Gastrocnemius medialis (tissue), 4 donors: Measurements from ENCODE around the gene SHD. TPM values are rescaled to one million over a fixed set of nuclear protein-coding genes. Genes with fewer than 3 reads are reported as not detected.

ENCODE experiments used
- ATAC-seq, 2 donors: fragments of 150-250 bp; one replicate each; pipeline ENCODE4 v1.9.1; 2016
- DNase-seq, 2 donors: peaks; one replicate each; pipeline ENCODE4 v3.0.0-alpha.2; 2019
- H3K27ac ChIP-seq, 4 donors: fragments of 200-600 bp; sonication (generic); 1 replicate in 1 of 4; 2 replicates in 3 of 4; pipeline ENCODE4 v1.5.1; 2016 to 2018; ENCODE audit warnings: mild to moderate bottlenecking in 2 of 4, moderate library complexity in 1 of 4
- H3K27me3 ChIP-seq, 3 donors: fragments of 200-600 bp; sonication (generic) in 2 of 3; 1 replicate in 1 of 3; 2 replicates in 2 of 3; pipeline versions ENCODE4 v1.5.1 to v1.6.0; 2016 to 2019; ENCODE audit warnings: mild to moderate bottlenecking in 1 of 3, moderate library complexity in 1 of 3
- H3K36me3 ChIP-seq, 2 donors: fragments of 200-600 bp; sonication (generic) in 1 of 2; one replicate each; pipeline ENCODE4 v1.5.1; 2017 to 2018
- H3K4me1 ChIP-seq, 2 donors: fragments of 200-600 bp; sonication (generic) in 1 of 2; one replicate each; pipeline ENCODE4 v1.5.1; 2016 to 2017; ENCODE audit warnings: mild to moderate bottlenecking in 2 of 2
- H3K4me3 ChIP-seq, 4 donors: fragments of 200-600 bp; sonication (generic) in 3 of 4; 1 replicate in 1 of 4; 2 replicates in 3 of 4; pipeline ENCODE4 v1.5.1; 2016 to 2019; ENCODE audit warnings: mild to moderate bottlenecking in 2 of 4
- H3K9me3 ChIP-seq, 3 donors: fragments of 200-600 bp; sonication (generic) in 2 of 3; 1 replicate in 1 of 3; 2 replicates in 2 of 3; pipeline ENCODE4 v1.5.1; 2016 to 2019
- POLR2A ChIP-seq, 2 donors: fragments of 450-650 bp; IDR thresholded peaks; one replicate each; pipeline ENCODE4 v1.6.1; 2017; ENCODE audit warnings: antibody characterized with exemption in 2 of 2, mild to moderate bottlenecking in 2 of 2, moderate library complexity in 2 of 2
- in situ Hi-C, 4 donors: fragments of 200-750 bp; cut with MboI; loops; one replicate each; pipeline versions ENCODE4 v1.15.0 to v1.8.0; 2017; ENCODE audit warnings: low sequenced_read_pairs in 4 of 4
- intact Hi-C: fragments of 100-400 bp; cut with DNase I; formaldehyde crosslinking; loops from one replicate; pipeline ENCODE4 v1.15.1; 2023; ENCODE audit warnings: low total_unique reads
- total RNA-seq, 4 donors: library from RNA; depleted of rRNA; stranded (reverse); fragments of >200 nt; gene quantifications; one replicate each; pipeline versions ENCODE4 v1.1.0 to v1.2.3, GENCODE V29; 2016
- TF ChIP-seq, protein P1 (sequence below), 5 experiments: fragments of 450-650 bp in 3 of 5; fragments of 200-600 bp in 2 of 5; sonication (generic) in 2 of 5; IDR thresholded peaks in 4 of 5; conservative IDR thresholded peaks in 1 of 5; 1 replicate in 4 of 5; 2 replicates in 1 of 5; pipeline ENCODE4 v1.5.1; 2016 to 2019; ENCODE audit warnings: antibody characterized with exemption in 5 of 5, mild to moderate bottlenecking in 3 of 5, moderate library complexity in 3 of 5

SHD gene
- total RNA-seq, 4 donors from 2014 or later = 0.26 TPM; not detected in 3

DNA sequence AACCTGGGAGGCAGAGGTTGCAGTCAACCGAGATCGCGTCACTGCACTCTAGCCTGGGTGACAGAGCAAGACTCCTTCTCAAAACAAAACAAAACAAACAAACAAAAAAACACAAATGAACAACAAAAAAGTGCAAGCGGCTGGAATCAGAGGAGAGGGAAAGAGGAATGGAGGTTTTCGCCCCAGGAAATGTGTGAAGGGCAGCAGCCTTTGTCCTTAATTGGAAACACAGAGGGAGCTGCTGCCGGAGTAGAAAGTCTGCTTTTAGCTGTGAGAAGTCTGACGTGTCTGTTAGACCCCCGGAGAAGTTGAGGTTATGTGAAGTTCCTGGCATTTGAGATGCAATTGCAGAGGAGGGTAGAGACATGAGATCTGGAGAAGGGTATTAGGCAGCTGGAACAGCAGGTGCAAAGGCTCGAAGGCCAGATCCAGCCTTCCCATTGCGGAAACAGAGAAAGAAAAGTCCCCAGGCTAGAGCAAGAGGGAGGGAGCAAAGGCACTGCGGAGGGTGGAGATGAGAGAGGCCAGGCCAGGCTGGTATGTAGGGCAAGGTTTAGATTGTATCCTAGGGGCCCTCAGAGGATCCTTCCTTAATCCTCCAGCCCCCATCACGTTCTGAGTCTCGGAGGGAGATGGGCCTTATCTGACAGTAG, 22.6 kb downstream of the SHD start:
- Histone ChIP-seq H3K27ac (no peak overlapping the region), H3K4me1 (no peaks in the 10 kb centered on the region), H3K9me3 (no peaks in the 10 kb centered on the region), H3K27me3 (peaks cover 12 to 25% (median 16%) of the 10 kb centered on the region in 3 donors), H3K4me3 (no peak overlapping the region), H3K36me3 (no peaks in the 10 kb centered on the region)
- TF ChIP-seq, protein P1, sequence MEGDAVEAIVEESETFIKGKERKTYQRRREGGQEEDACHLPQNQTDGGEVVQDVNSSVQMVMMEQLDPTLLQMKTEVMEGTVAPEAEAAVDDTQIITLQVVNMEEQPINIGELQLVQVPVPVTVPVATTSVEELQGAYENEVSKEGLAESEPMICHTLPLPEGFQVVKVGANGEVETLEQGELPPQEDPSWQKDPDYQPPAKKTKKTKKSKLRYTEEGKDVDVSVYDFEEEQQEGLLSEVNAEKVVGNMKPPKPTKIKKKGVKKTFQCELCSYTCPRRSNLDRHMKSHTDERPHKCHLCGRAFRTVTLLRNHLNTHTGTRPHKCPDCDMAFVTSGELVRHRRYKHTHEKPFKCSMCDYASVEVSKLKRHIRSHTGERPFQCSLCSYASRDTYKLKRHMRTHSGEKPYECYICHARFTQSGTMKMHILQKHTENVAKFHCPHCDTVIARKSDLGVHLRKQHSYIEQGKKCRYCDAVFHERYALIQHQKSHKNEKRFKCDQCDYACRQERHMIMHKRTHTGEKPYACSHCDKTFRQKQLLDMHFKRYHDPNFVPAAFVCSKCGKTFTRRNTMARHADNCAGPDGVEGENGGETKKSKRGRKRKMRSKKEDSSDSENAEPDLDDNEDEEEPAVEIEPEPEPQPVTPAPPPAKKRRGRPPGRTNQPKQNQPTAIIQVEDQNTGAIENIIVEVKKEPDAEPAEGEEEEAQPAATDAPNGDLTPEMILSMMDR (IDR thresholded peaks at IDR 0.05 in 4 of 5, conservative IDR thresholded peaks at IDR 0.05 in 1 of 5) = no peak
- TF ChIP-seq POLR2A (IDR thresholded peaks at IDR 0.05) = no peak
- intact Hi-C loops (no loop called here), in situ Hi-C loops (no loop called here)
- DNase-seq = no peak
- ATAC-seq = no peak

DNA sequence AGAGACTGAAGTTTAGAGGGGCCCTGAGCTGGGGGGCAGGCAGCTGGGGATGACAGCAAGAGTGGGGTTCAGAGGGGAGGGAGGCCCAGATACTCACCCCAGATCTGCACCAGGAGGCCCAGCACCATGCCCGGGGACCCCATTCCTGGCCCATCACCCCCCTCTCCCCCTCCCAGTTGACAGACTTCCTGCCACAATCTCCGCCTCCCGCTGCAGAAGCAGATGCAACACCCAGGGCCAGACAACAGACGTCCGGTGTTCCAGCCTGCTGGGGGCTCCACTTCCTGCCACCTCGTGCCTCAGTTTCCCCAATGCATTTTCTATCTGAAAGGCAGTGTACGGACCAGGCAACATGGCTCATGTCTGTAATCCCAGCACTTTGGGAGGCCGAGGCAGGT, 23.2 kb downstream of the SHD start, which contains the start of gene TMIGD2:
Gene TMIGD2 (minus strand): TSS at position 147 of the 398 bp plus-strand sequence. CDS start 4 bp downstream, at position 143.
- Histone ChIP-seq H3K4me1 (no peaks in the 10 kb centered on the region), H3K27ac (no peak within 1 kb of the TSS), H3K9me3 (no peaks in the 10 kb centered on the region), H3K27me3 (peaks cover 12 to 20% (median 14%) of the 10 kb centered on the region in 3 donors), H3K4me3 (no peak within 1 kb of the TSS), H3K36me3 (no peaks in the 10 kb centered on the region)
- TF ChIP-seq, protein P1 (IDR thresholded peaks at IDR 0.05 in 4 of 5, conservative IDR thresholded peaks at IDR 0.05 in 1 of 5) = no peak
- TF ChIP-seq POLR2A (IDR thresholded peaks at IDR 0.05) = no peak
- DNase-seq (no peak), ATAC-seq (no peak)
- in situ Hi-C loops (no loop called here), intact Hi-C loops (no loop called here)

DNA sequence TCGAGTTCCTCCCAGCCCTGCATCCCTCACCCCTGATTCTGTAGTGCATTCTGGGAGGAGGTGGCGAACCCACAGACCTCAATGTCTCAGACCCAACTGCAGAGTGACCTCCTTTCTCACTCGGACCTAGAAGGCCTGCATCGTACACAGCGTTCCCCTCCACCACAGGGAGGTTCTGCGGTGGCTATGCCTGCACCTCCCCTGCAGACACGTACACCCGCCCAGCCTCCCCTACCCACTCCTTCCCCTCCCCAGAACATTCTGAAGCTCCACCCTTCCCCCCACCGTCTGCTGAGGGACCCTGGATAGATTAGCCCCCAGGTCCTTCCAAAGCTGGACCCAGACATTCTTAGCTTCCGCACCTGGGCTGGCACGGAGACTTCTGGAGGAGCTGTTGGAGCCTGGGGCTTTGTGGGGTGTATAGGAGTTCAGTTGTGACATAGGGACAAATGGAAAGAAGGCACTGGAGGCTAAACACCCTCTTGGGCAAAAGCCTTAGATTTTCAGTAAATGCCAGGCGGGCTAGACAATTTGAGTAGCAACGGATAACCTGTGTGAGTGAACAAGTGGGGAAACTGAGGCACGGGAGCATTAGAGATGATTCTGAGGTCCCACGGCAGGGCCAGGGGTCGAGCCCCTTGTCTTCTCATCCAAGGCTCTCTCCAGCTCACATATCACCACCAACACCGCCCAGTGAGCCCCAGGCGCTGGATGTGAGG, 24.9 kb downstream of the SHD start:
- in situ Hi-C loops (no loop called here), intact Hi-C loops (no loop called here)
- Histone ChIP-seq H3K27me3 (peaks cover 12 to 19% (median 13%) of the 10 kb centered on the region in 3 donors), H3K4me3 (no peak overlapping the region), H3K9me3 (no peaks in the 10 kb centered on the region), H3K27ac (no peak overlapping the region), H3K4me1 (no peaks in the 10 kb centered on the region), H3K36me3 (no peaks in the 10 kb centered on the region)
- no peak for TF ChIP-seq POLR2A (IDR thresholded peaks at IDR 0.05)
- TF ChIP-seq, protein P1 (IDR thresholded peaks at IDR 0.05 in 4 of 5, conservative IDR thresholded peaks at IDR 0.05 in 1 of 5) = no peak
- DNase-seq (no peak), ATAC-seq (no peak)

DNA sequence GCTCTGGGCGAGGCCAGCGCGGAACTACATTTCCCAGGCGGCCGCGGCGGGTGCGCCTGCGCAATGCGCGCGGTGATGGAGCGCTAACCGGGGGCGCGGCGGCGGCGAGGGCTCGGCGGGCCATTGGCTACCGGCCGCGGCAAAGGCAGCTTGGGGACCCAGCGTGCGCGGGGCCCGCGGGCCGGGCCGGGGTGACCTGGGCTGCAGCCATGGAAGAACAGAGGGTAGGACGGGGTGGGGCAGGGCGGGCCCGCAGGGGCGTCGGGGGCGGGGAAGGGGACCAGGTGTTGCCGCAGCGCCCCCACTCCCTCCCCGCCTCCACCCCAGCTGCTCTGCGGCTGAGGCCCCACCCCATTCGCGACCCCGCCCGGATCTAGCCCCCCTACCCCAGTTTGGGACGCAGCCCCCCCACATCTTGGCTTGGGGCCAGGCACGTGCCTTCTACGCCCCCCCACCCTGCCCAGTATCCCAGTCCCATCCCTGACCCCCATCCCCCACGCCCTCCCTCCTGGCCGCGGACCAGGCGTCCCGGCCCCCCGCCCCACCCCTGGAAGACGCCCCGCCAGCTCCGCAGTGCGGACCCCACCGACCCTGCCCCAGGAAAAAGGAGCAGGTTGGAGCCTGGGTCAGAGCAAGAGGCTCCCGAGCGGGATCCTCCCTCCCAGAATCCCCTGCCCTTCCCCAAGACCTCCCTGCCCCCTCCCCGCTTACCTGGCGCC, 25.6 kb downstream of the SHD start, which contains the start of gene FSD1:
Gene FSD1 (plus strand): TSS at position 61 of the 719 bp plus-strand sequence. CDS start 149 bp downstream, at position 210.
- no peak within 1 kb of the TSS for H3K4me3 ChIP-seq
- ATAC-seq (no peak), DNase-seq (no peak)
- H3K4me1 ChIP-seq = no peaks in the 10 kb centered on the region
- intact Hi-C loops (no loop called here), in situ Hi-C loops (no loop called here)
- H3K27me3 ChIP-seq = peaks cover 12 to 19% (median 13%) of the 10 kb centered on the region in 3 donors
- no peaks in the 10 kb centered on the region for H3K36me3 ChIP-seq
- TF ChIP-seq POLR2A (IDR thresholded peaks at IDR 0.05) = no peak
- TF ChIP-seq, protein P1 (IDR thresholded peaks at IDR 0.05 in 4 of 5, conservative IDR thresholded peaks at IDR 0.05 in 1 of 5) = no peak
- no peak within 1 kb of the TSS for H3K27ac ChIP-seq
- H3K9me3 ChIP-seq = no peaks in the 10 kb centered on the region
